Effector CD4-positive, alpha-beta T cell (primary cell): ENCODE measurements around the gene MRTFA.
"Not testable (repeated sequence)": the region's sequence is repeated elsewhere in the genome, so short reads cannot be mapped to it uniquely, and the experiment has no call there.

Experiments
- DNase-seq: peaks from one replicate; pipeline ENCODE4 v3.0.0-alpha.2; 2020

MRTFA gene

DNA sequence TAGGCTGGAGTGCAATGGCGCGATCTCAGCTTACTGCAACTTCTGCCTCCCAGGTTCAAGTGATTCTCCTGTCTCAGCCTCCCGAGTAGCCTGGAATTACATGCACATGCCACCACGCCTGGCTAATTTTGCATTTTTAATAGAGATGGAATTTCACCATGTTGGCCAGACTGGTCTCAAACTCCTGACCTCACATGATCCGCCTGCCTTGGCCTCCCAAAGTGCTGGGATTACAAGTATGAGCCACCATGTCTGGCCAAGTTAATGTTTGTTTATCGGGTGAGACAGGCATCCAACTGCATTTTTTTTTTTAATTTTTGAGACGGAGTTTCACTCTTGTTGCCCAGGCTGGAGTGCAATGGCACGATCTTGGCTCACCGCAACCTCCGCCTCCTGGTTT, 20.1 kb upstream of the MRTFA start:
- DNase-seq: not testable (repeated sequence)

GRCh38 chr22:40655941-40656340, 19.4 kb upstream of the MRTFA start:
- DNase-seq: not testable (repeated sequence)

- DNase-seq: no peak
Measured at GRCh38 chr22:40654522-40655167, 18.1 kb upstream of the MRTFA start.

- DNase-seq: no peak
Measured at GRCh38 chr22:40653361-40653760, 16.8 kb upstream of the MRTFA start.

DNA sequence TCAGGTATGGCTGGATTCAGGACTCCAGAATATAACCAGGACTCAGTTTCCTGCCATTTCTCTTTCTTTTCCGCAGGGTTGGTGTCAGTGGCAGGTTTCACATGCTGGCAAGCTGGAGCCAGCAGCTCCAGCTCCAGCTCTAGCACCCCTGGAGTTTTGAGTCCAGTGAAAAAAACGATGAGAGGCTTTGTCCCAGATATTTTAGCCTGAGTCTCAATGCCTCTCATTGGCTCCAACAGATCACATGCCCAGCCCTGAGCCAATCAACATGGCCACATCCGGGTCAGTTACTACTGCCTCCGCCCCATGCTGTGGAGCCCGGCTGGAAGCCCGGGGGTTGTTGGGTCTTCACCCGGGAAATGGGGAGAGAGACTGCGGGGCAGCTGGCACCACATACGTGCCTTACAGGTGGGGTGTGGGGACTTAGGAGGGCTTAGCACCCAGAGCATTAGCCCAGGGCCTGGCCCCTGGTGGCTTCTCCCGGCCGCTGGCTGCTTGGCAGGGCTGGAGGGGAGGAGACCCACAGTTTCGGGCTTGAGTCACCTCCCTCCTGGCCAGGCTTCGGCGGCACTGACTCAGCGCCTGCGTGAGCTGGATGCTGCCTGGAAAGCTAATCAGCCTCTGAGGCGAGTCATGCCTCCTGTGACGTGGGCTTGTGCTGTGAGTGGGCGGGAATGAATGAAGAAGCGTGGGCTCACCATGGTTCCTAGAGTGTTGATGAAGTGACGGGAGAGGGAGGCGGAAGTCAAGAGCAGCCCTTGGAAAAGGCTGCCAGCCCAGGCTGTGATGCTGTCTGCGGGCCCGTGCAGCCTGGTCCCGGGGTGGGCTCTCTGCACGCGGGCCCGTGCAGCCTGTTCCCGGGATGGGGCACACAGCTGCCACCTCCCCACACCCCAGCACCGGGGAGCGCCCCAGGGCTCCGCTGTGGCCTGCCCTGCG, 15.3 kb upstream of the MRTFA start:
- DNase-seq: peak; percentile 60

- DNase-seq: no peak
Measured at GRCh38 chr22:40651057-40651456, 14.5 kb upstream of the MRTFA start.

GRCh38 chr22:40648386-40648785, 11.9 kb upstream of the MRTFA start:
- DNase-seq: no peak

DNA sequence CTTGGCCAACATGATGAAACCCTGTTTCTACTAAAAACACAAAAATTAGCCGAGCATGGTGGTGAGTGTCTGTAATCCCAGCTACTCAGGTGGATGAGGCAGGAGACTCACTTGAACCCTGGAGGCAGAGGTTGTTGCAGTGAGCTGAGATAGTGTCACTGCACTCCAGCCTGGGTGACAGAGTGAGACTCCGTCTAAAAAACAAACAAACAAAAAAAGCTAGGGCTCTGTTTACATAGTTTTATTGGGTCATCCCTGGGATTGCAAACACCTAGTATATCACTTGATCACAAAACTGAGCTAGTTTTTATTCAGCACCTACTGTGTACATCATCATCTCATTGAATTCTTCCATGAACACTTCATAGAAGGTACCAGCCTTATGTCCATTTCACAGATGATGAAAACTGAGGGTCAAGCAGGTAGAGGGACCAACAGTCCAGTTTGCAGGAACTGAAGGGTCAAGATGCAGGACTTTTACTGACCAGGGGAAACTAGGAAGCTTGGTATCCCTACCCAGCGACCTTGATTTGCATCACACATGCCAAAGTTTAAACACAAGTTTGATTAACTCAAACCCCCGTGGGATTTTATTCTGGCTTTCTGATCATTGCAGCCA, 9.2 kb upstream of the MRTFA start:
- DNase-seq: no peak

GRCh38 chr22:40642316-40642715, 5.8 kb upstream of the MRTFA start:
- DNase-seq: no peak

DNA sequence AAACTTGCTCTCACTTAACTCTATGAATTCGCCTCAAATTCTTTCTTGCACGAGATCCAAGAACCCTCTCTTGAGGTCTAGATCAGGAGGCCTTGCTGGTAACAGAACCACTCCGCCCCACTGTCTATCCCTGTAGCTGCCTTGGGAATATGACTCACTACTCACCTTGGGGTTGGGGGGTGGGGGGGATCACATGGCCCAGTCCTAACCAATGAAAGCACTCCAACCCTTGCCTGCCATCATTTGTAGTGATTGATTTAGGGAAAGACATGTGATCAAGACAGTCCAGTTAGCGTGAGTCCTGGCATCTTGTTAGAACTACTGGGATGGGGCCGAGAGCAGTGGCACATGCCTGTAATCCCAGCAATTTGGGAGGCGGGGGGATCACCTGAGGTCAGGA, 4.8 kb upstream of the MRTFA start:
- DNase-seq: no peak

- no peak for DNase-seq
Measured at GRCh38 chr22:40638261-40638660, 1.7 kb upstream of the MRTFA start.

DNA sequence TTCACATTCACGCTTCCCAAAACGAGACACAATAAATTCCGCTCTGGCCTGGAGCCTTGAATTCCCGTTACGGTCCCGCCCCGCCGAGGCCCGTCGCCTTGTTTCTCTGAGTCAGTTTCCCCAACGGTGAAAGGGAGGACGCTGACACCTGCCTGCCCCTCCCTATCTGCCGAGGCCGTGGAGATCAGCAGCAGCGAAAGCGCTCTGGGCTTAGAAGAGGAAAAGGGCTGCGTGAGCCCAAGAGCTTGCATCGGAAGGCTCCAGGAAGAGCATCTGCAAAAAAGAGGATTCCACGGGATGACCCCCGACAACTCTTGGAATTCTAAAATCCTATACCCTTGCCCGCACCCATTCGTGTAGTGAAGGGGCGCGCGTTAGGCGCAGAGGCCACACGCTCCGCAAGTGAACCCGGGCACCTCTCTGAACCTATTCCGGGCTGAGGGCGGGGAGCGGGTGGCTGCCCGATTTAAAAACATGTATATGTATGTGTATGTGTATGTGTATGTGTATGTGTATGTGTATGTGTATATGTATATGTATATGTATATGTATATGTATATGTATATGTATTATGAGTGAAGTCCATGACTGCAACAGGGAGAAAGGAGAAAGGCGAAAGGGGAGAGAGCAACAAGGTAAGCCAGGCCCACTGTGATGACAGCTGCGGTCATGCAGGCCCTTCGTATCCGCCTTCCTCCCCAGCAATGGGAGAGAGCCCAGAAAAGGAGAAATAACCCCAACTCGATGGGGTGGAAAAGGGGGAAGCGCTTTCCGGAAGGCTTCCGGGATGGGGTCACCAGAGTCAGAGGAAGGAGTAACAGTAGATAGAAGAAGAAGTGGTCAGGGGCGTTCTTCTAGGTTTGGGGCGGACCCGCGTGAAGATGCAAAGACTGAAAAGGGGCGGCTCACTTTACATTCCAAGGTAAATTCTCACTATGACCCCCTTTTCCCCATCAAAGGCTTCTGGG, 948 bp upstream of the MRTFA start:
- DNase-seq: peak; percentile 37

DNA sequence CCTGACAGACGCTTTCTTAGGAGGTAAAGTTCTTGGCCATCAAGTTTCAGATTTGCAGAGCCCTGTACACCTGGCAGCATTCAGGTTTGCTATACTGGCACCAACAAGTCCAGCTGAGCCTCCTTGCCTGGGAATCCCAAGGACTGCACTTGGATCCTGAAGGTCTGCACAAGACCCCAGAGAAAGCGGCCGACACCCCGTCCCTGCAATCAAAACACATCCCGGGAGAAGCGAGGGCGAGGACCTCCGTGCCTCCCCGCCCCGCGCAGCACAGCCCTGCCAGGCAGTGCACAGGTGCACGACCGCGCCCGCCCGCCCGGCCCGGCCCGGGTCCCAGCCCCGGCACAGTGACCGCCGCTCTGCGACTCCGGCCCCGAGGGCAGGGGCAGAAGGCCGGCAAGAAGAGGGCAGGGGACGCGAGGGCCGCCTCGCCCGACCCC, 559 bp downstream of the MRTFA start:
- DNase-seq: no peak

DNA sequence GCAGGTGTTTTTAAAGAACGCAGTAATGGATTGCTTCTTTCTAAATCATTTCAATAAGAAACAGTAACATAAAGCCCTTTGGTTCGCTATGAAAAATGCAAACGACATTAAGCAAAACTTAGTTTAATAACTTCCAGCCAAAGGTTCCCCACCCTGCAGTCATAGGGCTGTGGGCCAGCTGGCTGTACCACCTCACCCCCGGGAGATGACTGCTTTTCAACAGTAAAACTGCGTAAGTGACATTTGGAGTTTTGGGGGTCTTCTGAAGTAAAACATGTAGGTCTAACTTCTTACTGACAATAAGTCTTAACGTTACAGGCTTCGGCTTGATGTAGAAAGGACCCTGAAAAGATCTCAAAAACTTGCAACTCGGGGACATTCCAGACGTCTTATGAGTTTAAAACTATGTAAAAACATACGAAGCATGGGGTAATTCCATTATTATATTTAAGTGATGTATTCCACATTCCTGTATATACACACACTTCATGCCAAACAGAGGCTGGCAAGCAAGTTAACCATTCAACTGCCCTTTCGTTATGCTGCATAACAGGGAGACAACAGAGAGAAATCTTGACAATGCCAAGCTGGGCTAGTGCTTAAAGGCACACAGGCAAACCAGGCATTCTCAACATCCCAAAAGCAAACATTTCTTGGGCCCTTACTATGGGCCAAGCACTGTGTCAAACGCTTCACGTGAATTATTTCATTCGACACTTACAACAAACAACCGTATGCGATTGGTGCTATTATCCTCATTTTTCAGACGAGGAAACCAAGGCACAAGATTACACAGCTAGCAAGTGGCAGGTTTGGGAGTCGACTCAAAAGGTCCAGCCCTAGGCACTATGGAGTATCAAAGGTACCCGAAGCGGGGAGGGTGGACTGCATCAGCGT, 1.2 kb downstream of the MRTFA start:
- DNase-seq: no peak

DNA sequence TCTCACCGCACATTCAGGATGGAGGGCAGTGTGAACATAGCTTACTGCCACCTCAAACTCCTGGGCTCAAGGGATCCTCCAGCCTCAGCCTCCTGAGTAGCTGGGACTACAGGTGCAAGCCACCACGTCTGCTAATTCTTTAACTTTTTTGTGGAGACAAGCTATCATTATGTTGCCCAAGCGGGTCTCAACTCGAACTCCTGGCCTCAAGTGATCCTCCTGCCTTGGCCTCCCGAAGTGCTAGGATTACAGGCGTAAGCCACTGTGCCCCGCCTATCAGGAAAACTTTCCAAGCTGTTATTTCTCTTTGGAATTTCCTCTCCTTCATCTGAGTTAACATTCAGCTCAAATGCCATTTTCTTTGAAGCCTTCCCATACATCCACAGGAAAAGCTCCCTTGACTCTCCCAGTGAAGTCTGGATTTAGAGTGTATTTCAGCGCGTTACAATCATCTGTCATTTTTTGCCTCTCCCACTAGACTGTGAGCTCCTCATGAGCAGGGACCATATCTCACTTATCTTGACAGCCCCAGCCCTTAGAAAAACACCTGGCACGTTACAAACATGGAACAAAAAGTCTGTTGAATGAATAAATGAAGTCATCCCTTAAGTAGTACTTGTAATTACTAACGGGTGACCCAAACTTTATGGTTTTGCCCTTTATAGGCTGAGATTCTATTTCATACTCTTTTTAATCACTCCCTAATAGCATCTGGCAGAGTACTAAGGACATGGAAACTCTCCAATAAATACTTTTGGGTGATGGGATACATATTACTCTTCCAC, 2.2 kb downstream of the MRTFA start:
- no peak for DNase-seq

DNA sequence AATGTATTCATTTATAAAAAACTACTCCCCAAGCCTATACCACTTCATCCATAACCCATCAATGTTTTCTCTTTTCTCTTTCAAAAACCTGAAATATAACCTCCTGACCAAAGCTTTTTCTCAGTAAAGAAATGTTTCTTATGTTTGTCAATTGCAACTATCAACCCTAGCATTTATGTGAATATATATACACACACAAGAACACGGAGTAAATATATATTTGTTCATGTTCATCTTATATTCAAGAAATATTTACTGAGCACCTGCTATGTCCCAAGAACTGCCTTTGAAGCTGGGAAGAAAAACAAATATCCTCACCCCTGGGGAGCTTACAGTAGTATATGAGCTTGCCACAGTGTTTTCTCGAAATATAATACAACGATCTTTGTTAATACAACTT, 3.5 kb downstream of the MRTFA start:
- DNase-seq: no peak

DNA sequence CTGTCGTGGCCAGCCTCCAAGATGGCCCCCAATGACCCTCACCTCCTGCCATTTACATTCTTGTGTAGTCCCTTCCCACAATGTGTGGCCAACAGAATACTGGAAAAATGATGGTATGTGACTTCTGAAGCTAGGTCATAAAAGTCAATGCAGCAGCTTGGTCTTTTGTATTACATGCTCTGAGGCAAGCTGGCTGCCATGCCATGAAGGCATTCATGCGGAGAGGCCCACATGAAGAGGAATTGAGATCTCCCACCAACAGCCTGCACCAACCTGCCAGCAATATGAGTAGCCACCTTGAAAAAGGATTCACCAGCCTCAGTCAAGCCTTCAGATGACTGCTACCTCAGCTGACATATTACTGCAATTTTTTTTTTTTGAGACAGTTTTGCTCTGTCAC, 4.6 kb downstream of the MRTFA start:
- no peak for DNase-seq

- DNase-seq: no peak
Measured at GRCh38 chr22:40628354-40629042, 8.0 kb downstream of the MRTFA start.

GRCh38 chr22:40627612-40628011, 8.9 kb downstream of the MRTFA start:
- no peak for DNase-seq

DNA sequence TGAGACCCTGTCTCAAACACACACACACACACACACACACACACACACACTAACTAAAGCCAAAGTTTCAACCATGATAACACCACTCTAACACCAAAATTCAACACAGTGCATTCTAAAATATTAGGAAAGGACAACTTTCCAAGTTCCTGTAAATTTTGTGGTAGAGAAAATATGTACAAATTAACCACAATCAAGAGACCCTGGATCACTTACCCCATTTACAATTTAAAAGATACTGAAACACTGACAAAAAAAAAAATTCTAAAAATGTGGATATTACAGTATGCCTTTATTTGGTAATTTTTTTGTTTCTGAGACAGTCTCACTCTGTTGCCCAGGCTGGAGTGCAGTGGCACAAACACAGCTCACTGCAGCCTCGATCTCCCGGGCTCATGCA, 9.7 kb downstream of the MRTFA start:
- DNase-seq: no peak
